Measurements from ENCODE around the gene RHBDF1.
A peak's percentile ranks its signal among the peaks of the same experiment; 100 is the strongest.

Gene RHBDF1

GRCh38 chr16:58491-59439 is 13.7 kb downstream of the RHBDF1 start:
- no peak overlapping the region for H3K4me3 ChIP-seq (ENCODE audit: low read depth, low read length)
- no peak for DNase-seq (ENCODE audit: low read depth)
- TF ChIP-seq CTCF (IDR thresholded peaks at IDR 0.05; ENCODE audit: control insufficient read depth, extremely low read depth, insufficient read depth): no peak

GRCh38 chr16:57711-58110 is 14.7 kb downstream of the RHBDF1 start:
- no peak overlapping the region for H3K4me3 ChIP-seq (ENCODE audit: low read depth, low read length)
- TF ChIP-seq CTCF (IDR thresholded peaks at IDR 0.05; ENCODE audit: control insufficient read depth, extremely low read depth, insufficient read depth): no peak
- no peak for DNase-seq (ENCODE audit: low read depth)

- no peak overlapping the region for H3K4me3 ChIP-seq (ENCODE audit: low read depth, low read length)
- DNase-seq (ENCODE audit: low read depth): no peak
- TF ChIP-seq CTCF (IDR thresholded peaks at IDR 0.05; ENCODE audit: control insufficient read depth, extremely low read depth, insufficient read depth): no peak
These were observed 16.1 kb downstream of the RHBDF1 start for GRCh38 chr16:56231-56927.

GRCh38 chr16:55571-56136 is 16.8 kb downstream of the RHBDF1 start:
- TF ChIP-seq CTCF (IDR thresholded peaks at IDR 0.05; ENCODE audit: control insufficient read depth, extremely low read depth, insufficient read depth): no peak
- no peak for DNase-seq (ENCODE audit: low read depth)
- H3K4me3 ChIP-seq (ENCODE audit: low read depth, low read length): no peak overlapping the region

- no peak for TF ChIP-seq CTCF (IDR thresholded peaks at IDR 0.05; ENCODE audit: control insufficient read depth, extremely low read depth, insufficient read depth)
- no peak for DNase-seq (ENCODE audit: low read depth)
- H3K4me3 ChIP-seq (ENCODE audit: low read depth, low read length): peak overlapping the region; percentile 90
These were observed 18.2 kb downstream of the RHBDF1 start for GRCh38 chr16:54237-54581.

- peak within 1 kb of the TSS; percentile 90 for H3K4me3 ChIP-seq (ENCODE audit: low read depth, low read length)
- peak; percentile 91 for DNase-seq (ENCODE audit: low read depth)
- no peak for TF ChIP-seq CTCF (IDR thresholded peaks at IDR 0.05; ENCODE audit: control insufficient read depth, extremely low read depth, insufficient read depth)
These were observed 18.8 kb downstream of the RHBDF1 start, which contains the start of the genes POLR3K and SNRNP25 for GRCh38 chr16:53346-54236. TSS of gene POLR3K (minus strand) at chr16:53608. CDS start at chr16:53586, 22 bp downstream. TSS of gene SNRNP25 (plus strand) at chr16:53828. CDS start at chr16:54017, 189 bp downstream.
